ENCODE results near the gene TGFBR3. TPM values are rescaled to one million over a fixed set of nuclear protein-coding genes. Genes with fewer than 3 reads are reported as not detected.

Gene TGFBR3
- total RNA-seq, 1 experiment from 2014 or later, result 4.2 TPM

GRCh38 chr1:91847851-91848250, 38.1 kb downstream of the TGFBR3 start:
- CTCF ChIA-PET, result no interaction called here
- POLR2A ChIA-PET, result no interaction called here
- H3K27ac Mint-ChIP-seq, result no peak overlapping the region

GRCh38 chr1:91846639-91847013, 39.3 kb downstream of the TGFBR3 start:
- DNase-seq (ENCODE audit: low spot score) (no peak), ATAC-seq (no peak)
- TF ChIP-seq GABPB1 (CRISPR knock-in tag; IDR thresholded peaks at IDR 0.05) (no peak), ZNF219 (CRISPR knock-in tag; IDR thresholded peaks at IDR 0.05; ENCODE audit: borderline replicate concordance) (no peak), ZBTB43 (CRISPR knock-in tag; IDR thresholded peaks at IDR 0.05) (no peak), MLX (CRISPR knock-in tag; IDR thresholded peaks at IDR 0.05) (no peak), TP53 (CRISPR knock-in tag; IDR thresholded peaks at IDR 0.05) (no peak), E2F5 (CRISPR knock-in tag; IDR thresholded peaks at IDR 0.05) (no peak), ATF1 (CRISPR knock-in tag; IDR thresholded peaks at IDR 0.05) (no peak), SP1 (CRISPR knock-in tag; conservative IDR thresholded peaks at IDR 0.05) (no peak), ETV6 (CRISPR knock-in tag; IDR thresholded peaks at IDR 0.05) (no peak), ZNF138 (CRISPR knock-in tag; conservative IDR thresholded peaks at IDR 0.05) (no peak), CDX4 (CRISPR knock-in tag; IDR thresholded peaks at IDR 0.05; ENCODE audit: borderline replicate concordance) (no peak), JUN (CRISPR knock-in tag; IDR thresholded peaks at IDR 0.05) (no peak), JAZF1 (CRISPR knock-in tag; IDR thresholded peaks at IDR 0.05) (no peak), CTCF (IDR thresholded peaks at IDR 0.05) (no peak), MAX (CRISPR knock-in tag; IDR thresholded peaks at IDR 0.05) (no peak)
- Mint-ChIP-seq H3K4me1 (peaks cover 19% of the 10 kb centered on the region), H3K36me3 (no peaks in the 10 kb centered on the region), H3K4me3 (no peak overlapping the region), H3K27me3 (ENCODE audit: low read depth) (no peaks in the 10 kb centered on the region), H3K9me3 (no peaks in the 10 kb centered on the region), H3K27ac (no peak overlapping the region; the same call in 1 of the 2 replicates)
- POLR2A ChIA-PET, result no interaction called here
- CTCF ChIA-PET, result no interaction called here

More at GRCh38 chr1:91847851-91848250, 38.1 kb downstream of the TGFBR3 start:
- no peak; the same call in 1 of the 2 replicates for ATAC-seq
- Mint-ChIP-seq H3K27me3 (ENCODE audit: low read depth) (no peaks in the 10 kb centered on the region), H3K9me3 (no peaks in the 10 kb centered on the region), H3K36me3 (no peaks in the 10 kb centered on the region), H3K4me1 (peaks cover 19% of the 10 kb centered on the region), H3K4me3 (no peak overlapping the region)
- no peak for DNase-seq (ENCODE audit: low spot score)
- TF ChIP-seq SOX15 (CRISPR knock-in tag; IDR thresholded peaks at IDR 0.05) (no peak), PREB (CRISPR knock-in tag; IDR thresholded peaks at IDR 0.05; ENCODE audit: borderline replicate concordance) (no peak), HMGA2 (CRISPR knock-in tag; IDR thresholded peaks at IDR 0.05) (no peak), ZNF512 (CRISPR knock-in tag; IDR thresholded peaks at IDR 0.05; ENCODE audit: borderline replicate concordance) (no peak), ZNF138 (CRISPR knock-in tag; conservative IDR thresholded peaks at IDR 0.05) (no peak), ETV6 (CRISPR knock-in tag; IDR thresholded peaks at IDR 0.05) (no peak), FOXP1 (CRISPR knock-in tag; IDR thresholded peaks at IDR 0.05; ENCODE audit: borderline replicate concordance) (no peak), ZNF219 (CRISPR knock-in tag; IDR thresholded peaks at IDR 0.05; ENCODE audit: borderline replicate concordance) (no peak)
